MCF 10A (cell line): ENCODE measurements around the gene RESF1. TPM values are rescaled to one million over a fixed set of nuclear protein-coding genes. Genes with fewer than 3 reads are reported as not detected.
A peak's percentile ranks its signal among the peaks of the same experiment; 100 is the strongest.

Source experiments
- BruUV-seq: library from RNA; stranded (reverse); fragments of 400-500 nt; replicated peaks from 2 replicates; lab custom pipeline; 2021; lab: Mats Ljungman, UMichigan
- CTCF ChIA-PET: fragments of 300-600 bp; sonication (Branson Sonifier 250); formaldehyde crosslinking; extraction: SDS; loops from one replicate; lab custom pipeline; 2021; ENCODE audit warnings: antibody characterized with exemption, inconsistent platforms; lab: Yijun Ruan, JAX
- POLR2A ChIA-PET: fragments of 300-600, 350-650 bp; sonication (Branson Sonifier 250); formaldehyde crosslinking; extraction: SDS; loops from one replicate; lab custom pipeline; 2020; ENCODE audit warnings: antibody characterized with exemption, inconsistent platforms; lab: Yijun Ruan, JAX
- DNase-seq: peaks from one replicate; pipeline ENCODE4 v3.0.0-alpha.2; 2018; ENCODE audit not compliant: unreplicated experiment
- H3K27ac Mint-ChIP-seq: one replicate; pipeline ENCODE4 v1.8.0; 2022; ENCODE audit warnings: mild to moderate bottlenecking, low read depth, mixed read lengths; ENCODE audit not compliant: unreplicated experiment
- H3K27me3 Mint-ChIP-seq: one replicate; pipeline ENCODE4 v1.8.0; 2022; ENCODE audit warnings: mixed read lengths; ENCODE audit not compliant: insufficient read depth, unreplicated experiment
- H3K36me3 Mint-ChIP-seq: one replicate; pipeline ENCODE4 v1.8.0; 2022; ENCODE audit warnings: mild to moderate bottlenecking, moderate library complexity, mixed read lengths; ENCODE audit not compliant: insufficient read depth, unreplicated experiment
- H3K4me1 Mint-ChIP-seq: one replicate; pipeline ENCODE4 v1.8.0; 2022; ENCODE audit warnings: mixed read lengths; ENCODE audit not compliant: insufficient read depth, unreplicated experiment
- H3K4me3 Mint-ChIP-seq: one replicate; pipeline ENCODE4 v1.8.0; 2022; ENCODE audit warnings: mild to moderate bottlenecking, moderate library complexity, mixed read lengths; ENCODE audit not compliant: unreplicated experiment
- H3K9me3 Mint-ChIP-seq: one replicate; pipeline ENCODE4 v1.8.0; 2022; ENCODE audit warnings: mixed read lengths; ENCODE audit not compliant: unreplicated experiment
- CTCF ChIP-seq: fragments of 200-600 bp; IDR thresholded peaks from one replicate; pipeline ENCODE4 v1.8.0; 2022; ENCODE audit warnings: antibody characterized with exemption, mild to moderate bottlenecking; ENCODE audit not compliant: unreplicated experiment
- intact Hi-C: fragments of 100-400 bp; cut with micrococcal nuclease; formaldehyde crosslinking; loops from 2 replicates; pipeline ENCODE4 v1.14.1; 2022
- total RNA-seq: library from RNA; stranded (reverse); gene quantifications from 2 replicates; pipeline ENCODE4 v1.2.3, GENCODE V29; 2022

Gene RESF1
- total RNA-seq, 1 experiment from 2014 or later: 14.7 TPM

GRCh38 chr12:31922341-31923062 is 36.7 kb upstream of the RESF1 start:
- ChIA-PET POLR2A (no interaction called here), CTCF (no interaction called here)
- peak; percentile 54 for DNase-seq
- H3K4me1 Mint-ChIP-seq: no peaks in the 10 kb centered on the region
- no peak overlapping the region for H3K4me3 Mint-ChIP-seq
- intact Hi-C loops: no loop called here
- no TSS peak for BruUV-seq
- TF ChIP-seq CTCF: no peak
- no peaks in the 10 kb centered on the region for H3K36me3 Mint-ChIP-seq
- H3K27me3 Mint-ChIP-seq: no peaks in the 10 kb centered on the region
- no peak overlapping the region for H3K27ac Mint-ChIP-seq
- H3K9me3 Mint-ChIP-seq: peaks cover 9% of the 10 kb centered on the region

GRCh38 chr12:31923063-31923412 is 36.2 kb upstream of the RESF1 start:
- H3K4me1 Mint-ChIP-seq: no peaks in the 10 kb centered on the region

GRCh38 chr12:31928246-31929026 is 30.8 kb upstream of the RESF1 start:
- intact Hi-C loops: no loop called here
- no peaks in the 10 kb centered on the region for H3K27me3 Mint-ChIP-seq
- no peaks in the 10 kb centered on the region for H3K4me1 Mint-ChIP-seq
- peaks cover 1% of the 10 kb centered on the region for H3K9me3 Mint-ChIP-seq
- ChIA-PET POLR2A (interaction anchor here (0.6 kb wide), 1 partner anchor 75 kb away, joined by 3 read pairs; no protein-coding TSS in a partner anchor), CTCF (interaction anchor here (0.7 kb wide), 1 partner anchor 688 kb away, joined by 4 read pairs; no protein-coding TSS in a partner anchor)
- TF ChIP-seq CTCF: no peak
- no peak for DNase-seq
- no peak overlapping the region for H3K4me3 Mint-ChIP-seq
- no peaks in the 10 kb centered on the region for H3K36me3 Mint-ChIP-seq
- no peak overlapping the region for H3K27ac Mint-ChIP-seq
- BruUV-seq: no TSS peak

More at GRCh38 chr12:31923063-31923412, 36.2 kb upstream of the RESF1 start:
- Mint-ChIP-seq H3K9me3 (peaks cover 9% of the 10 kb centered on the region), H3K36me3 (no peaks in the 10 kb centered on the region), H3K27ac (no peak overlapping the region), H3K4me3 (no peak overlapping the region), H3K27me3 (no peaks in the 10 kb centered on the region)
- no peak for TF ChIP-seq CTCF
- DNase-seq: no peak
- intact Hi-C loops: no loop called here
- CTCF ChIA-PET: no interaction called here
- BruUV-seq: no TSS peak
- POLR2A ChIA-PET: no interaction called here

GRCh38 chr12:31929027-31929526 is 30.1 kb upstream of the RESF1 start:
- Mint-ChIP-seq H3K4me3 (no peak overlapping the region), H3K9me3 (no peaks in the 10 kb centered on the region), H3K27me3 (no peaks in the 10 kb centered on the region), H3K27ac (no peak overlapping the region), H3K36me3 (no peaks in the 10 kb centered on the region), H3K4me1 (no peaks in the 10 kb centered on the region)
- TF ChIP-seq CTCF: no peak
- no TSS peak for BruUV-seq
- DNase-seq: no peak
- CTCF ChIA-PET: interaction anchor here (0.7 kb wide), 1 partner anchor 689 kb away, joined by 4 read pairs; no protein-coding TSS in a partner anchor
- POLR2A ChIA-PET: interaction anchor here (0.6 kb wide), 1 partner anchor 74 kb away, joined by 3 read pairs; no protein-coding TSS in a partner anchor
- intact Hi-C loops: no loop called here
